HepG2 (cell line): ENCODE measurements around the gene CERS1. TPM values are rescaled to one million over a fixed set of nuclear protein-coding genes. Genes with fewer than 3 reads are reported as not detected.

Experiments
- ATF7 ChIP-seq, 2 experiments: fragments of 450-650 bp in 1 of 2; sonication (generic) in 1 of 2; formaldehyde crosslinking in 1 of 2; IDR thresholded peaks; 2 replicates each; pipeline versions ENCODE4 v1.4.0 to v1.6.1; 2016 to 2020; ENCODE audit warnings: antibody characterized with exemption in 1 of 2, mild to moderate bottlenecking in 1 of 2, missing genetic modification reagents in 1 of 2
- CC2D1A ChIP-seq: sonication (generic); formaldehyde crosslinking; IDR thresholded peaks from 2 replicates; pipeline ENCODE4 v1.8.1; 2023; ENCODE audit warnings: mild to moderate bottlenecking, missing genetic modification reagents
- HCFC1 ChIP-seq: fragments of 150-350 bp; IDR thresholded peaks from 2 replicates; pipeline ENCODE4 v1.6.1; 2014; ENCODE audit warnings: low read depth, low read length
- NFE2L1 ChIP-seq: sonication (generic); formaldehyde crosslinking; IDR thresholded peaks from 2 replicates; pipeline ENCODE4 v1.4.0; 2020; ENCODE audit warnings: missing genetic modification reagents, mild to moderate bottlenecking, borderline replicate concordance
- RARG ChIP-seq: sonication (generic); formaldehyde crosslinking; IDR thresholded peaks from 2 replicates; pipeline ENCODE4 v1.4.0; 2020; ENCODE audit warnings: low read depth, mild to moderate bottlenecking, missing genetic modification reagents
- RFXAP ChIP-seq: sonication (generic); formaldehyde crosslinking; IDR thresholded peaks from 2 replicates; pipeline ENCODE4 v1.4.0; 2020; ENCODE audit warnings: missing genetic modification reagents, borderline replicate concordance
- SATB2 ChIP-seq: sonication (generic); formaldehyde crosslinking; IDR thresholded peaks from 2 replicates; pipeline ENCODE4 v1.5.0; 2020; ENCODE audit warnings: missing genetic modification reagents
- ZNF367 ChIP-seq: sonication (generic); formaldehyde crosslinking; IDR thresholded peaks from 2 replicates; pipeline ENCODE4 v1.4.0; 2020; ENCODE audit warnings: missing genetic modification reagents, borderline replicate concordance
- ZNF563 ChIP-seq: sonication (generic); formaldehyde crosslinking; IDR thresholded peaks from 2 replicates; pipeline ENCODE4 v1.8.0; 2022; ENCODE audit warnings: mild to moderate bottlenecking, moderate library complexity, missing genetic modification reagents
- ZNF672 ChIP-seq: sonication (generic); formaldehyde crosslinking; IDR thresholded peaks from 2 replicates; pipeline ENCODE4 v1.8.1; 2022; ENCODE audit warnings: missing genetic modification reagents
- ZNF777 ChIP-seq: sonication (generic); formaldehyde crosslinking; IDR thresholded peaks from 2 replicates; pipeline ENCODE4 v1.4.0; 2020; ENCODE audit warnings: missing genetic modification reagents
- polyA plus RNA-seq, 8 experiments: library from polyadenylated mRNA; depleted of rRNA in 3 of 8; stranded (reverse) in 7 of 8; unstranded in 1 of 8; fragments of >200 nt; fragmentation: Illumina TruSeq in 4 of 8; extraction: Trizol in 4 of 8; gene quantifications; 2 replicates each; pipeline versions ENCODE4 v1.2.1 to v1.2.3, GENCODE V29; 2011 to 2016; ENCODE audit warnings: low read depth in 4 of 8, missing spikeins in 1 of 8, mixed read lengths in 1 of 8; ENCODE audit not compliant: insufficient read depth in 1 of 8
- total RNA-seq, 5 experiments: library from RNA; depleted of rRNA; stranded (reverse); fragments of >200 nt; fragmentation: Illumina TruSeq; extraction: Trizol; gene quantifications; 2 replicates each; pipeline ENCODE4 v1.2.3, GENCODE V29; 2016; ENCODE audit warnings: low read depth in 1 of 5
- TF ChIP-seq, protein P1 (sequence below): sonication (generic); formaldehyde crosslinking; IDR thresholded peaks from 2 replicates; pipeline ENCODE4 v1.5.0; 2020; ENCODE audit warnings: missing genetic modification reagents
- TF ChIP-seq, protein P2 (sequence below): IDR thresholded peaks from 2 replicates; pipeline ENCODE4 v1.6.1; 2016; ENCODE audit warnings: low read depth, control low read depth
- TF ChIP-seq, protein P3 (sequence below): sonication (generic); formaldehyde crosslinking; IDR thresholded peaks from 2 replicates; pipeline ENCODE4 v1.4.0; 2020; ENCODE audit warnings: low read depth, missing genetic modification reagents
- TF ChIP-seq, protein P4 (sequence below): sonication (generic); formaldehyde crosslinking; IDR thresholded peaks from 2 replicates; pipeline ENCODE4 v1.5.0; 2020; ENCODE audit warnings: missing genetic modification reagents
- TF ChIP-seq, protein P5 (sequence below): sonication (generic); formaldehyde crosslinking; IDR thresholded peaks from 2 replicates; pipeline ENCODE4 v1.5.0; 2020; ENCODE audit warnings: mild to moderate bottlenecking, low read depth, missing genetic modification reagents, borderline replicate concordance
- TF ChIP-seq, protein P6 (sequence below): sonication (generic); formaldehyde crosslinking; IDR thresholded peaks from 2 replicates; pipeline ENCODE4 v1.5.0; 2020; ENCODE audit warnings: mild to moderate bottlenecking, missing genetic modification reagents

The CERS1 gene
- total and polyA plus RNA-seq, 2 of the 13 experiments (the other 11 are each of a cell fraction or from before 2014, with no cell fraction given): 4.6 to 9.8 TPM

DNA sequence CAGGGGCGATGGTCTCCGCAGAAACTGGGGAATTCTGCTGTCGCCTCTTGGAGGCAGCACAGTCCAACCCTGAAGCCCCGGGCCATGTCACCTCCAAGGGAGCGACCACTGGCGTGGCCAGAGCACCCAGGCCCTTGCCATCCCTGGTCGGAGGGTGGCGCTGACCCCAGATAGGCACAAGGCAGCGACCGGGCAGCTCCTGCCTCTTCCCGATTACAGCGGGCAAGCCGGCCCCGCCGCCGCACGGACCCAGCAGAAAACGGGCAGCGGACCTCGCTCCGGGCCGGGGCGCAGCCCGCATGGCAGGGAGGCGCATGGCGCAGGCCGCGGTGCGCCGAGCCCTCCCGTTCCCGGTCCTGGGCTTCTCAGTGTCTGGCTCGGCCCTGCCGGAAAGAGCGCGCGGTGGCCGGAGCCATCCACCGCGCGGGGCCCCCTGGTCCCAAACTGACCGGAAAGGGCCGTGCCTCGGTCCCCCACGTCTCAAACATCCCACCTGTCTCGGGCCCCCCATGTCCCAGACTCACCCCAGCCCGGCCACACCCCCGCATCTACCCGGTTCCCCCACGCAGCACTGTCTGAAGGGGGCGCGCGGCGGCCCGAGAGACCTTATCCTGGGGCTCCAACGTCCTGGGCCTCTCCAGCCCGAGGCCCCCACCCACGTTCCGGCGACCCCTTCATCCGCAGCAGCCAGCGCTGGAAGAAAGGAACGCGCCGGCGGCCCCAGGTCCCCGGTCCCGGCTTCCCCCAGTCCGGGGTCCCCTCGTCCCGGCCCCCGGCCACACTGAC lies 727 bp downstream of the CERS1 start (continued):
- no peak for TF ChIP-seq RFXAP (CRISPR knock-in tag)
- peak; percentile 44; the same call in 1 of the 2 replicates for TF ChIP-seq ZNF563
- TF ChIP-seq, protein P1, sequence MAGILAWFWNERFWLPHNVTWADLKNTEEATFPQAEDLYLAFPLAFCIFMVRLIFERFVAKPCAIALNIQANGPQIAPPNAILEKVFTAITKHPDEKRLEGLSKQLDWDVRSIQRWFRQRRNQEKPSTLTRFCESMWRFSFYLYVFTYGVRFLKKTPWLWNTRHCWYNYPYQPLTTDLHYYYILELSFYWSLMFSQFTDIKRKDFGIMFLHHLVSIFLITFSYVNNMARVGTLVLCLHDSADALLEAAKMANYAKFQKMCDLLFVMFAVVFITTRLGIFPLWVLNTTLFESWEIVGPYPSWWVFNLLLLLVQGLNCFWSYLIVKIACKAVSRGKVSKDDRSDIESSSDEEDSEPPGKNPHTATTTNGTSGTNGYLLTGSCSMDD (CRISPR knock-in tag): no peak
- TF ChIP-seq HCFC1: no peak
- TF ChIP-seq SATB2 (CRISPR knock-in tag): no peak
- TF ChIP-seq CC2D1A (CRISPR knock-in tag): no peak
- no peak for TF ChIP-seq ZNF367 (CRISPR knock-in tag)
- no peak for TF ChIP-seq NFE2L1 (CRISPR knock-in tag)
- 0 out of 2 replicates have a peak, but pooled peaks have one; percentile 21 for TF ChIP-seq ZNF777 (CRISPR knock-in tag)
- no peak for TF ChIP-seq ZNF672 (CRISPR knock-in tag)
- TF ChIP-seq, protein P2, sequence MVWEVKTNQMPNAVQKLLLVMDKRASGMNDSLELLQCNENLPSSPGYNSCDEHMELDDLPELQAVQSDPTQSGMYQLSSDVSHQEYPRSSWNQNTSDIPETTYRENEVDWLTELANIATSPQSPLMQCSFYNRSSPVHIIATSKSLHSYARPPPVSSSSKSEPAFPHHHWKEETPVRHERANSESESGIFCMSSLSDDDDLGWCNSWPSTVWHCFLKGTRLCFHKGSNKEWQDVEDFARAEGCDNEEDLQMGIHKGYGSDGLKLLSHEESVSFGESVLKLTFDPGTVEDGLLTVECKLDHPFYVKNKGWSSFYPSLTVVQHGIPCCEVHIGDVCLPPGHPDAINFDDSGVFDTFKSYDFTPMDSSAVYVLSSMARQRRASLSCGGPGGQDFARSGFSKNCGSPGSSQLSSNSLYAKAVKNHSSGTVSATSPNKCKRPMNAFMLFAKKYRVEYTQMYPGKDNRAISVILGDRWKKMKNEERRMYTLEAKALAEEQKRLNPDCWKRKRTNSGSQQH (CRISPR knock-in tag): no peak
- TF ChIP-seq, protein P3, sequence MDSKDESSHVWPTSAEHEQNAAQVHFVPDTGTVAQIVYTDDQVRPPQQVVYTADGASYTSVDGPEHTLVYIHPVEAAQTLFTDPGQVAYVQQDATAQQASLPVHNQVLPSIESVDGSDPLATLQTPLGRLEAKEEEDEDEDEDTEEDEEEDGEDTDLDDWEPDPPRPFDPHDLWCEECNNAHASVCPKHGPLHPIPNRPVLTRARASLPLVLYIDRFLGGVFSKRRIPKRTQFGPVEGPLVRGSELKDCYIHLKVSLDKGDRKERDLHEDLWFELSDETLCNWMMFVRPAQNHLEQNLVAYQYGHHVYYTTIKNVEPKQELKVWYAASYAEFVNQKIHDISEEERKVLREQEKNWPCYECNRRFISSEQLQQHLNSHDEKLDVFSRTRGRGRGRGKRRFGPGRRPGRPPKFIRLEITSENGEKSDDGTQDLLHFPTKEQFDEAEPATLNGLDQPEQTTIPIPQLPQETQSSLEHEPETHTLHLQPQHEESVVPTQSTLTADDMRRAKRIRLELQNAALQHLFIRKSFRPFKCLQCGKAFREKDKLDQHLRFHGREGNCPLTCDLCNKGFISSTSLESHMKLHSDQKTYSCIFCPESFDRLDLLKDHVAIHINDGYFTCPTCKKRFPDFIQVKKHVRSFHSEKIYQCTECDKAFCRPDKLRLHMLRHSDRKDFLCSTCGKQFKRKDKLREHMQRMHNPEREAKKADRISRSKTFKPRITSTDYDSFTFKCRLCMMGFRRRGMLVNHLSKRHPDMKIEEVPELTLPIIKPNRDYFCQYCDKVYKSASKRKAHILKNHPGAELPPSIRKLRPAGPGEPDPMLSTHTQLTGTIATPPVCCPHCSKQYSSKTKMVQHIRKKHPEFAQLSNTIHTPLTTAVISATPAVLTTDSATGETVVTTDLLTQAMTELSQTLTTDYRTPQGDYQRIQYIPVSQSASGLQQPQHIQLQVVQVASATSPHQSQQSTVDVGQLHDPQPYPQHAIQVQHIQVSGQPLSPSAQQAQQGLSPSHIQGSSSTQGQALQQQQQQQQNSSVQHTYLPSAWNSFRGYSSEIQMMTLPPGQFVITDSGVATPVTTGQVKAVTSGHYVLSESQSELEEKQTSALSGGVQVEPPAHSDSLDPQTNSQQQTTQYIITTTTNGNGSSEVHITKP (CRISPR knock-in tag): 0 out of 2 replicates have a peak, but pooled peaks have one; percentile 19
- TF ChIP-seq, protein P4, sequence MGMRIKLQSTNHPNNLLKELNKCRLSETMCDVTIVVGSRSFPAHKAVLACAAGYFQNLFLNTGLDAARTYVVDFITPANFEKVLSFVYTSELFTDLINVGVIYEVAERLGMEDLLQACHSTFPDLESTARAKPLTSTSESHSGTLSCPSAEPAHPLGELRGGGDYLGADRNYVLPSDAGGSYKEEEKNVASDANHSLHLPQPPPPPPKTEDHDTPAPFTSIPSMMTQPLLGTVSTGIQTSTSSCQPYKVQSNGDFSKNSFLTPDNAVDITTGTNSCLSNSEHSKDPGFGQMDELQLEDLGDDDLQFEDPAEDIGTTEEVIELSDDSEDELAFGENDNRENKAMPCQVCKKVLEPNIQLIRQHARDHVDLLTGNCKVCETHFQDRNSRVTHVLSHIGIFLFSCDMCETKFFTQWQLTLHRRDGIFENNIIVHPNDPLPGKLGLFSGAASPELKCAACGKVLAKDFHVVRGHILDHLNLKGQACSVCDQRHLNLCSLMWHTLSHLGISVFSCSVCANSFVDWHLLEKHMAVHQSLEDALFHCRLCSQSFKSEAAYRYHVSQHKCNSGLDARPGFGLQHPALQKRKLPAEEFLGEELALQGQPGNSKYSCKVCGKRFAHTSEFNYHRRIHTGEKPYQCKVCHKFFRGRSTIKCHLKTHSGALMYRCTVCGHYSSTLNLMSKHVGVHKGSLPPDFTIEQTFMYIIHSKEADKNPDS (CRISPR knock-in tag): no peak
- TF ChIP-seq, protein P5, sequence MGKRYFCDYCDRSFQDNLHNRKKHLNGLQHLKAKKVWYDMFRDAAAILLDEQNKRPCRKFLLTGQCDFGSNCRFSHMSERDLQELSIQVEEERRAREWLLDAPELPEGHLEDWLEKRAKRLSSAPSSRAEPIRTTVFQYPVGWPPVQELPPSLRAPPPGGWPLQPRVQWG (CRISPR knock-in tag): no peak
- TF ChIP-seq, protein P6, sequence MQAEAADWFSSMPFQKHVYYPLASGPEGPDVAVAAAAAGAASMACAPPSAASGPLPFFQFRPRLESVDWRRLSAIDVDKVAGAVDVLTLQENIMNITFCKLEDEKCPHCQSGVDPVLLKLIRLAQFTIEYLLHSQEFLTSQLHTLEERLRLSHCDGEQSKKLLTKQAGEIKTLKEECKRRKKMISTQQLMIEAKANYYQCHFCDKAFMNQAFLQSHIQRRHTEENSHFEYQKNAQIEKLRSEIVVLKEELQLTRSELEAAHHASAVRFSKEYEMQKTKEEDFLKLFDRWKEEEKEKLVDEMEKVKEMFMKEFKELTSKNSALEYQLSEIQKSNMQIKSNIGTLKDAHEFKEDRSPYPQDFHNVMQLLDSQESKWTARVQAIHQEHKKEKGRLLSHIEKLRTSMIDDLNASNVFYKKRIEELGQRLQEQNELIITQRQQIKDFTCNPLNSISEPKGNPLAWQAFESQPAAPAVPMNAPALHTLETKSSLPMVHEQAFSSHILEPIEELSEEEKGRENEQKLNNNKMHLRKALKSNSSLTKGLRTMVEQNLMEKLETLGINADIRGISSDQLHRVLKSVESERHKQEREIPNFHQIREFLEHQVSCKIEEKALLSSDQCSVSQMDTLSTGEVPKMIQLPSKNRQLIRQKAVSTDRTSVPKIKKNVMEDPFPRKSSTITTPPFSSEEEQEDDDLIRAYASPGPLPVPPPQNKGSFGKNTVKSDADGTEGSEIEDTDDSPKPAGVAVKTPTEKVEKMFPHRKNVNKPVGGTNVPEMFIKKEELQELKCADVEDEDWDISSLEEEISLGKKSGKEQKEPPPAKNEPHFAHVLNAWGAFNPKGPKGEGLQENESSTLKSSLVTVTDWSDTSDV (CRISPR knock-in tag): no peak
- TF ChIP-seq RARG (CRISPR knock-in tag): no peak
- TF ChIP-seq ATF7 (IDR thresholded peaks at IDR 0.05): no peak
- TF ChIP-seq ATF7 (CRISPR knock-in tag; IDR thresholded peaks at IDR 0.05): no peak
